Nephron (organoid): ENCODE data around the gene SUPT6H.
"Not testable (repeated sequence)": the region's sequence is repeated elsewhere in the genome, so short reads cannot be mapped to it uniquely, and the experiment has no call there.

Experiments used
- H3K27ac Mint-ChIP-seq, 3 experiments: 2 replicates each; pipeline ENCODE4 v1.8.0; 2020; ENCODE audit warnings: mixed read lengths in 3 of 3, mild to moderate bottlenecking in 2 of 3, moderate library complexity in 1 of 3
- H3K27me3 Mint-ChIP-seq: 2 replicates; pipeline ENCODE4 v1.8.0; 2021; ENCODE audit warnings: low read depth, mild to moderate bottlenecking, moderate library complexity, mixed read lengths
- H3K36me3 Mint-ChIP-seq: 2 replicates; pipeline ENCODE4 v1.8.0; 2020; ENCODE audit warnings: low read depth, mixed read lengths
- H3K4me1 Mint-ChIP-seq: 2 replicates; pipeline ENCODE4 v1.8.0; 2020; ENCODE audit warnings: mixed read lengths
- H3K4me3 Mint-ChIP-seq, 3 experiments: 2 replicates each; pipeline ENCODE4 v1.8.0; 2020; ENCODE audit warnings: mild to moderate bottlenecking in 3 of 3, mixed read lengths in 3 of 3, moderate library complexity in 2 of 3
- H3K9me3 Mint-ChIP-seq: 2 replicates; pipeline ENCODE4 v1.8.0; 2020; ENCODE audit warnings: mixed read lengths
- CTCF ChIP-seq, 3 experiments: fragments of 200-600 bp; sonication (generic); IDR thresholded peaks; one replicate each; pipeline ENCODE4 v1.5.0; 2021; ENCODE audit warnings: antibody characterized with exemption in 3 of 3; ENCODE audit not compliant: unreplicated experiment in 3 of 3

Gene SUPT6H

GRCh38 chr17:28729950-28730330 lies 67.9 kb downstream of the SUPT6H start:
- peaks cover 4% of the 10 kb centered on the region for H3K36me3 Mint-ChIP-seq
- no peaks in the 10 kb centered on the region for H3K27me3 Mint-ChIP-seq
- peak overlapping the region; percentile 4 to 71 (median 13) for H3K27ac Mint-ChIP-seq
- peaks cover 11% of the 10 kb centered on the region for H3K4me1 Mint-ChIP-seq
- no peak overlapping the region for H3K4me3 Mint-ChIP-seq
- no peak for TF ChIP-seq CTCF (IDR thresholded peaks at IDR 0.05; ENCODE audit: unreplicated experiment in 3 of 3)
- H3K9me3 Mint-ChIP-seq, result no peaks in the 10 kb centered on the region

GRCh38 chr17:28733346-28733745 lies 71.3 kb downstream of the SUPT6H start:
- Mint-ChIP-seq H3K4me3 (no peak overlapping the region), H3K36me3 (peaks cover 4% of the 10 kb centered on the region), H3K27ac (no peak overlapping the region), H3K4me1 (peaks cover 5% of the 10 kb centered on the region), H3K27me3 (no peaks in the 10 kb centered on the region), H3K9me3 (no peaks in the 10 kb centered on the region)
- TF ChIP-seq CTCF (IDR thresholded peaks at IDR 0.05; ENCODE audit: unreplicated experiment in 3 of 3), result no peak

- no peak for TF ChIP-seq CTCF (IDR thresholded peaks at IDR 0.05; ENCODE audit: unreplicated experiment in 3 of 3)
- Mint-ChIP-seq H3K36me3 (peaks cover 6% of the 10 kb centered on the region), H3K9me3 (no peaks in the 10 kb centered on the region), H3K27ac (no peak overlapping the region), H3K4me3 (no peak overlapping the region), H3K4me1 (no peaks in the 10 kb centered on the region), H3K27me3 (no peaks in the 10 kb centered on the region)
These were observed 72.8 kb downstream of the SUPT6H start for GRCh38 chr17:28734712-28735241.

- no peak overlapping the region for H3K4me3 Mint-ChIP-seq
- no peak overlapping the region for H3K27ac Mint-ChIP-seq
- no peaks in the 10 kb centered on the region for H3K9me3 Mint-ChIP-seq
- TF ChIP-seq CTCF (IDR thresholded peaks at IDR 0.05; ENCODE audit: unreplicated experiment in 3 of 3), result no peak
- no peaks in the 10 kb centered on the region for H3K27me3 Mint-ChIP-seq
- peaks cover 6% of the 10 kb centered on the region for H3K36me3 Mint-ChIP-seq
- no peaks in the 10 kb centered on the region for H3K4me1 Mint-ChIP-seq
These were observed 73.3 kb downstream of the SUPT6H start for GRCh38 chr17:28735242-28735722.

GRCh38 chr17:28735913-28736769 lies 74.1 kb downstream of the SUPT6H start:
- H3K27me3 Mint-ChIP-seq, H3K4me1 Mint-ChIP-seq, H3K36me3 Mint-ChIP-seq, H3K9me3 Mint-ChIP-seq, H3K4me3 Mint-ChIP-seq, H3K27ac Mint-ChIP-seq: not testable (repeated sequence)

- Mint-ChIP-seq H3K27me3 (no peaks in the 10 kb centered on the region), H3K27ac (no peak overlapping the region), H3K36me3 (peaks cover 6% of the 10 kb centered on the region), H3K4me3 (no peak overlapping the region), H3K4me1 (no peaks in the 10 kb centered on the region), H3K9me3 (no peaks in the 10 kb centered on the region)
- no peak for TF ChIP-seq CTCF (IDR thresholded peaks at IDR 0.05; ENCODE audit: unreplicated experiment in 3 of 3)
These were observed 75.3 kb downstream of the SUPT6H start for GRCh38 chr17:28737316-28737715.
